Sigmoid colon (tissue), 3 donors: ENCODE measurements around the gene CECR2.

Experiments used
- POLR2A ChIP-seq, 2 donors: fragments of 450-650 bp; IDR thresholded peaks; one replicate each; pipeline ENCODE4 v1.6.1; 2016; ENCODE audit warnings: antibody characterized with exemption in 2 of 2, mild to moderate bottlenecking in 2 of 2, moderate library complexity in 2 of 2
- TF ChIP-seq, protein P1 (sequence below), 4 experiments: fragments of 450-650 bp in 3 of 4; fragments of 200-600 bp in 1 of 4; IDR thresholded peaks; one replicate each; pipeline ENCODE4 v1.5.1; 2016 to 2019; ENCODE audit warnings: antibody characterized with exemption in 4 of 4, mild to moderate bottlenecking in 3 of 4, moderate library complexity in 2 of 4

DNA sequence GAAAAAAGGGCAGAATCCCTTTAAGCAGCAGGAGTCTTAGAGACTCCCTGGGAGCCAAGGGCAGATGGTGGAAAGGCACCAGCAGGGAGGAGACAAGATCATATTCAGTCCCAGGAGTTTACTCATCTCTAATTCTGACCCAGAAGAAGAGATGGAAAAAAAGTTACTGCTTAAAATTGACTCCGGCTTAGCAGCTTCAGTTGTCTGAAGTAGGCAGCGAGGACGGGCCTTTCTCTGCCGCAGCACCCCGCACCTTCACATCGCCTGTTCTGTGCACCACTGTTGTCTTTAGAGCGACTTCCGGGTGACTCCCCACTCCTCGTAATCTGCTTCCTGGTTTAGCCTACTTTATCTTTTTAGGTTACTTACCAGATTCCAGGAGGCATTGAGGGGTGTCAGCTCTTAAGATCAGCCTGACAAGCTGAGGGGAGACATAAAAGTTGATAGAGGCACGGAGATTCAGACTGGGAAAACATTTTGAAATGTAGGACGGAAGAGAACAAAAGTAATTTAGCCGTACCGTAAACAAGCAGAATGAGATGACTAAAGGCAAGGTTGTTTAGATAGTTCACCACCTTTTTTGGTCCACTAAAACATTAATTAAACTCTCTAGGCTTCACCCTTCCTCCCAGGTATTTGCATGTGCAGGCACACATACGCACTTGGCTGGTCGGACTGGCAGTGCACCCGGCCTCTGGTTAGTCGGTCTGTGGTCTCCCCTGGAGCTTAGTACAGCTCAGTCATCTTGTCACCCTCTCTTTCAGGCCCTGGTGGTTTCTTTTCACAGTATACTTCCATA, 74.3 kb downstream of the CECR2 start:
- no peak for TF ChIP-seq POLR2A (IDR thresholded peaks at IDR 0.05)
- TF ChIP-seq, protein P1, sequence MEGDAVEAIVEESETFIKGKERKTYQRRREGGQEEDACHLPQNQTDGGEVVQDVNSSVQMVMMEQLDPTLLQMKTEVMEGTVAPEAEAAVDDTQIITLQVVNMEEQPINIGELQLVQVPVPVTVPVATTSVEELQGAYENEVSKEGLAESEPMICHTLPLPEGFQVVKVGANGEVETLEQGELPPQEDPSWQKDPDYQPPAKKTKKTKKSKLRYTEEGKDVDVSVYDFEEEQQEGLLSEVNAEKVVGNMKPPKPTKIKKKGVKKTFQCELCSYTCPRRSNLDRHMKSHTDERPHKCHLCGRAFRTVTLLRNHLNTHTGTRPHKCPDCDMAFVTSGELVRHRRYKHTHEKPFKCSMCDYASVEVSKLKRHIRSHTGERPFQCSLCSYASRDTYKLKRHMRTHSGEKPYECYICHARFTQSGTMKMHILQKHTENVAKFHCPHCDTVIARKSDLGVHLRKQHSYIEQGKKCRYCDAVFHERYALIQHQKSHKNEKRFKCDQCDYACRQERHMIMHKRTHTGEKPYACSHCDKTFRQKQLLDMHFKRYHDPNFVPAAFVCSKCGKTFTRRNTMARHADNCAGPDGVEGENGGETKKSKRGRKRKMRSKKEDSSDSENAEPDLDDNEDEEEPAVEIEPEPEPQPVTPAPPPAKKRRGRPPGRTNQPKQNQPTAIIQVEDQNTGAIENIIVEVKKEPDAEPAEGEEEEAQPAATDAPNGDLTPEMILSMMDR (IDR thresholded peaks at IDR 0.05): no peak
